ENCODE measurements around the gene LRRC45. TPM values are rescaled to one million over a fixed set of nuclear protein-coding genes. Genes with fewer than 3 reads are reported as not detected.

LRRC45 gene
- total RNA-seq, 1 donor from 2014 or later = 8.2 TPM

- no peak for DNase-seq (ENCODE audit: low spot score)
- Mint-ChIP-seq H3K27me3 (ENCODE audit: low read depth) (no peaks in the 10 kb centered on the region), H3K4me1 (ENCODE audit: low read depth) (peaks cover 8% of the 10 kb centered on the region), H3K27ac (ENCODE audit: unreplicated experiment) (no peak overlapping the region), H3K9me3 (ENCODE audit: low read depth) (no peaks in the 10 kb centered on the region), H3K4me3 (ENCODE audit: unreplicated experiment) (no peak overlapping the region), H3K36me3 (ENCODE audit: low read depth) (no peaks in the 10 kb centered on the region)
- no peak for TF ChIP-seq CTCF (IDR thresholded peaks at IDR 0.05)
Observed at GRCh38 chr17:82016875-82017459, 6.1 kb upstream of the LRRC45 start.

- H3K27ac Mint-ChIP-seq (ENCODE audit: unreplicated experiment) = no peak overlapping the region
- no peaks in the 10 kb centered on the region for H3K27me3 Mint-ChIP-seq (ENCODE audit: low read depth)
- no peaks in the 10 kb centered on the region for H3K36me3 Mint-ChIP-seq (ENCODE audit: low read depth)
- TF ChIP-seq CTCF (IDR thresholded peaks at IDR 0.05) = no peak
- H3K9me3 Mint-ChIP-seq (ENCODE audit: low read depth) = no peaks in the 10 kb centered on the region
- H3K4me3 Mint-ChIP-seq (ENCODE audit: unreplicated experiment) = no peak overlapping the region
- no peak for DNase-seq (ENCODE audit: low spot score)
- H3K4me1 Mint-ChIP-seq (ENCODE audit: low read depth) = peaks cover 10% of the 10 kb centered on the region
Observed at GRCh38 chr17:82017612-82018151, 5.4 kb upstream of the LRRC45 start.

GRCh38 chr17:82018152-82018988 is 4.7 kb upstream of the LRRC45 start:
- Mint-ChIP-seq H3K36me3 (ENCODE audit: low read depth) (no peaks in the 10 kb centered on the region), H3K27ac (ENCODE audit: unreplicated experiment) (no peak overlapping the region), H3K4me1 (ENCODE audit: low read depth) (peaks cover 10% of the 10 kb centered on the region), H3K9me3 (ENCODE audit: low read depth) (no peaks in the 10 kb centered on the region), H3K27me3 (ENCODE audit: low read depth) (no peaks in the 10 kb centered on the region), H3K4me3 (ENCODE audit: unreplicated experiment) (no peak overlapping the region)
- DNase-seq (ENCODE audit: low spot score) = no peak
- TF ChIP-seq CTCF (IDR thresholded peaks at IDR 0.05) = no peak

GRCh38 chr17:82018989-82019689 is 4.0 kb upstream of the LRRC45 start:
- no peaks in the 10 kb centered on the region for H3K27me3 Mint-ChIP-seq (ENCODE audit: low read depth)
- no peak overlapping the region for H3K27ac Mint-ChIP-seq (ENCODE audit: unreplicated experiment)
- H3K4me3 Mint-ChIP-seq (ENCODE audit: unreplicated experiment) = no peak overlapping the region
- H3K36me3 Mint-ChIP-seq (ENCODE audit: low read depth) = no peaks in the 10 kb centered on the region
- no peaks in the 10 kb centered on the region for H3K9me3 Mint-ChIP-seq (ENCODE audit: low read depth)
- H3K4me1 Mint-ChIP-seq (ENCODE audit: low read depth) = peaks cover 16% of the 10 kb centered on the region
- DNase-seq (ENCODE audit: low spot score) = no peak
- TF ChIP-seq CTCF (IDR thresholded peaks at IDR 0.05) = no peak
